Fibroblast of skin of back (primary cell): ENCODE data around the gene WDR20. TPM values are rescaled to one million over a fixed set of nuclear protein-coding genes. Genes with fewer than 3 reads are reported as not detected.
"Not testable (repeated sequence)": the region's sequence is repeated elsewhere in the genome, so short reads cannot be mapped to it uniquely, and the experiment has no call there.

Experiments used
- DNase-seq: peaks from one replicate; pipeline ENCODE4 v3.0.0-alpha.2; 2013
- polyA plus RNA-seq, 2 experiments: library from polyadenylated mRNA; unstranded; fragments of 120-200 nt; gene quantifications; one replicate each; pipeline ENCODE4 v1.2.1, GENCODE V29; 2013; ENCODE audit not compliant: insufficient read length in 2 of 2

The WDR20 gene, protein sequence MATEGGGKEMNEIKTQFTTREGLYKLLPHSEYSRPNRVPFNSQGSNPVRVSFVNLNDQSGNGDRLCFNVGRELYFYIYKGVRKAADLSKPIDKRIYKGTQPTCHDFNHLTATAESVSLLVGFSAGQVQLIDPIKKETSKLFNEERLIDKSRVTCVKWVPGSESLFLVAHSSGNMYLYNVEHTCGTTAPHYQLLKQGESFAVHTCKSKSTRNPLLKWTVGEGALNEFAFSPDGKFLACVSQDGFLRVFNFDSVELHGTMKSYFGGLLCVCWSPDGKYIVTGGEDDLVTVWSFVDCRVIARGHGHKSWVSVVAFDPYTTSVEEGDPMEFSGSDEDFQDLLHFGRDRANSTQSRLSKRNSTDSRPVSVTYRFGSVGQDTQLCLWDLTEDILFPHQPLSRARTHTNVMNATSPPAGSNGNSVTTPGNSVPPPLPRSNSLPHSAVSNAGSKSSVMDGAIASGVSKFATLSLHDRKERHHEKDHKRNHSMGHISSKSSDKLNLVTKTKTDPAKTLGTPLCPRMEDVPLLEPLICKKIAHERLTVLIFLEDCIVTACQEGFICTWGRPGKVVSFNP
- polyA plus RNA-seq (2013, experiment 1 of 2; ENCODE audit: insufficient read length): 14.2 TPM
- 12.6 TPM for polyA plus RNA-seq (2013, experiment 2 of 2; ENCODE audit: insufficient read length)

DNA sequence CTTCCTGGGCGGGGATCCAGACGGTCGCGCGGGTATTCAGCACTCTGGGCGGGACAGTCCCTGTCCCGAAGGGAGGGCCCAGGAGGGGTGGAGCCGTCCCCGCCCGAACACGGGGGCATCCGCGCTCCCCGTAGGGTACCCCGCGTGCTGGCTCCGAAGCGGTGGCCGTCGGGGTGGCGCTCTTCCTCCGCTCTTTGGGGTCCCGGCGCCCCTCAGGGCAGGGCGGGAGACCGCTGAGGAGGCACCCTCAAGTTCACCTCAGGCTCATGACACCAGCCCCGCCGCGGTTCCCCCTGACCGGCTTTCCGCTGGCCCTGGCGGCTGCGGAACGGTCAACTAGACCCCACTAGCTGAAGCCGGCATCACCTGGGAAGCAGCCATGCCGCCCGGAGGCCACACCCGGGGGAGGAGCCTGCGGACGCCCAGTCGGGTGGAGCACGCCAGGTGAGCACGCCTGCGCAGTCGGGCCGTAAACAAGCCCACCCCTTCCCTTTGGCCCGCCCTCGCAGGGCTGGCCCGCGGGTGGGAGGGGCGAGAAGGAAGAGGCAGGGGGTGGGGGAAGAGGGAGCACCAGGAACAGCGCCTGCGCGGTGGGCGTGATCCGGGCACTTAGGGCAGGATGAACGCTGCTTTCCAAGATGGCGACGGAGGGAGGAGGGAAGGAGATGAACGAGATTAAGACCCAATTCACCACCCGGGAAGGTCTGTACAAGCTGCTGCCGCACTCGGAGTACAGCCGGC, at the start of gene WDR20:
TSS of gene WDR20 (plus strand) at position 612 of the 741 bp plus-strand sequence. CDS start at position 639, 27 bp downstream.
- DNase-seq: peak; percentile 94

DNA sequence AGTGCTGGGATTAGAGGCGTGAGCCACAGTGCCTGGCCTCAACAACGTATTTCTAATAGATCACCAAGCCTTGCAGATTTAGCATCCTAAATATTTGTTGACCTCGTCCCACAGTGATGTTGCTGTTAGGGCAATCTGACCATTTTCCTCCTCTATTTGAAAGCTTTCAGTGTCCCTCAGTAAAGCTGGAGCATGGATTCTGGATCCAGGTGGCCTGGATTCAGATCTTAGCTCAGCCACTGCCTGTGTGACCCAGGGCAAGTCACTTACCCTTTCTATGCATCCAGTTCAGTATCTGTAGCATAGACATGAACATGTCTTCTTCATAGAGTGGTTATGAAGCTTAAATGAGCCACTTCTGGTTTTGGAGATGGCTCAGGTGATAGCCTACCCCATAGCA, 49.0 kb upstream of the WDR20 start:
- no peak for DNase-seq

DNA sequence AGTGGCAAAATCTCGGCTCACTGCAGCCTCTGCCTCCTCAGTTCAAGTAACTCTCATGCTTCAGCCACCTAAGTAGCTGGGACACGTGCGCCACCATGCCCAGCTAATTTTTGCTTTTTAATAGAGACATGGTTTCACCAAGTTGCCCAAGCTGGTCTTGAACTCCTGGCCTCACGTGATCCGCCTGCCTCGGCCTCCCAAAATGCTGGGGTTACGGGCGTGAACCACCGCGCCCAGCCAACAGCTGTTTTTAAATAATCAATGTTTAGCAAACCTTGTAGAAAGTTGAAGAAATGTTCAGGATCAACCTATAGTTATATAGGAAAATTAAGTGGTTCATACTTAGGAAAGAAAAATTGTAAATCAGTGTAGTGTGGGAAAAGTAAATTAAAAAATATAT, 46.9 kb upstream of the WDR20 start:
- DNase-seq: no peak

DNA sequence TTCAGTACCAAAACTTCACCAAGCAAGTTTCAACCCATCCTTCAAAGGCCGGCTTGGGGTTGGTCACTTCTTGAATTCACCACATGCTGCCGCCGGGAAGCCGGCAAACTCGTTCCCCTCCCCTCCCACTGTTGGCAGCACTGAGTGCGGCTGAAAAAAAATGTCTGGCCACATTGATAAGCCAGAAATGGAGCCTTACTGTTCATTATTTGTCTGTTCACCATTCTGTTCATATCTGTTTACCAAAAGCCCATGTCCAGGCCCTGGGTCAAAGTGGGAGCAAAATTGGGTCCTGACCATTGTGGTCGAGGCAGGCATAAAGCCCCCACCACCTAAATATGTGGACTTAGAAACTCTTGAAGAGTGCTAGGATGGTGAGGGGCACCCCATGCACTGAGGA, 45.6 kb upstream of the WDR20 start:
- no peak for DNase-seq

DNA sequence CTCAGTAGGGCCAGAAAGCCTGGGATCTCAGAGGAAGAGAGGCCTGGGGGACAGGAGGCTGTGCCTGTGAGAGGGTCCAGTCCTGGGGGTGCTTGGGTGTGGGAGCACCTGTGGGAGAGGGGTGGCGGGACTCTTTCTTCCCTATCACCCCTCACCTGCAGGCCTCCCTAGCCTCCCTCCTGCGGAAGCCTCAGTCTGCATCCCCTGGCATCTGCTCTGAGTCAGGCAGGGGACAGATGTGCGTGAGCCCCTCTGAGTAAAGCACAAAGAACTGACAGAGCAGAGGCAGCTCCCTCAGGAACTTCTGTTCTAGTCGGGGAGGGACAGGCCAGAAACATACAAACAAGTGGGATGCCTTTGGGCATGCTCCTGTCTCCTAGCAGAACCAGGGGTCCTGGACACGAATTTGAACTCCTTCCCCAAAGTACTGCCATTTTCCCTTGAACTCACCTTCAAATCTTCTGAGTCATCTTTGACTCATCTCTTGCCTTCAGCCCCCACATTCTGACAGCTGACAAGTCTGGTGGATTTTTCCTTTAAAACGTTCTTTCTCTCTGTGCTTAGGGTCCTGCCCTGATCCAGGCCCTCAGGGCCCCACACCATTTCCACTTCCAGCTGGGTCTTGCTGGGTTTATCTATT, 44.3 kb upstream of the WDR20 start:
- peak; percentile 11 for DNase-seq

DNA sequence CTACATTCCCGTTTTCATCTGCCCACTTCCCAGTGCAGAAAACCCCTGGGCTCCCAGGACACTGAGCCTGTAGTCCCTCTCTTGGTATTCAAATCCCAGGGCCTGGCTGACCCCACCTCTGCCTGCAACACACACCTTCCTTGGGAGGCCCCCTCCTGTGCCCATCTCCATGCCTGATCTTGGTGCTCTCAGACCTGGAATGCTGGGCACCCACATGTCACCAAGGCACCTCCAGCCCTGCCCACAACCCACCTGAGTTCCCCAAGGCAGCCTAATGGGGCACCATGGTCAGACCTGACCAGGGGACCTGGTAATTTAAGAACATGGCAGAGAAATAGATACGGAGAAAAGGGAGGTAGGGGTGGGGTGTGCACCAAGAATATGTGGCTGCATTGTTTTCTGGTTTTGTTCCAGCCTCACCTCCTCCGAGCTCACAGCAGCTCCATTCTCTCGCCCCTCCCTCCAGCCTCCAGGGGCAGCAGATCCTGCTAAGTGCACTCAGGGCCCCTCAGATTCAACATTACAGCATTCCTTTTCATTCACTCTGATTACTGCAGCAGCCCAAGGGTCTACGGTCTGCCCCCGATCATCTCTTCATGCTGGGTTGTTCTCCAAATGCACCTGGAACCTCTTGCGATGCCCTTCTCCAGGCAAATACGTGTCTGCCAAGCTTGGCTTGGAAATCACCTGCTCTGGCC, 43.7 kb upstream of the WDR20 start:
- DNase-seq: no peak

DNA sequence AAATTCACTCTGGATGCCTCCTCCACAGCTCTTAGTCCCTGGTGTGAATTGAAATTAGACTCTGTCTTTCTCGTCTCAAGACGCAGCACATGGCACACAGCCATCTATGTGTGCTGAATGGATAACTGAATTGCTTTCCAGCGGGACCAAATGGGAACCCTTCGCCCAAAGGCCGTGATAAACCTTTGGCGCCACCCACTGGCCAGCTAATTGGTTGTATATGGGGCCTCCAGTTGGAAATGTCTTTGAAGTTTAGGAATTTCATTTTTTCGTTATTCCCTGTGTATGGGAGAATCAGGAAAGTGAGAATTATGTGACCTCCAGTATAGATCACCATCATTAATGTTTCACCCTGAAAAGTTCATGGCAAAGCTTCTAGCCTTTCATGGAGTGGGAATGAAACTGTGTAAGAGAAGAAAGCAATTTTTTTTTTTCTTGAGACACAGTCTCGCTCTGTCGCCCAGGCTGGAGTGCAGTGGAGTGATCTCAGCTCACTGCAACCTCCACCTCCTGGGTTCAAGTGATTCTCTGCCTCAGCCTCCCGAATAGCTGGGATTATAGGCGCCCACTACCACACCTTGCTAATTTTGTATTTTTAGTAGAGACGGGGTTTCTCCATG, 43.0 kb upstream of the WDR20 start:
- peak; percentile 77 for DNase-seq

DNA sequence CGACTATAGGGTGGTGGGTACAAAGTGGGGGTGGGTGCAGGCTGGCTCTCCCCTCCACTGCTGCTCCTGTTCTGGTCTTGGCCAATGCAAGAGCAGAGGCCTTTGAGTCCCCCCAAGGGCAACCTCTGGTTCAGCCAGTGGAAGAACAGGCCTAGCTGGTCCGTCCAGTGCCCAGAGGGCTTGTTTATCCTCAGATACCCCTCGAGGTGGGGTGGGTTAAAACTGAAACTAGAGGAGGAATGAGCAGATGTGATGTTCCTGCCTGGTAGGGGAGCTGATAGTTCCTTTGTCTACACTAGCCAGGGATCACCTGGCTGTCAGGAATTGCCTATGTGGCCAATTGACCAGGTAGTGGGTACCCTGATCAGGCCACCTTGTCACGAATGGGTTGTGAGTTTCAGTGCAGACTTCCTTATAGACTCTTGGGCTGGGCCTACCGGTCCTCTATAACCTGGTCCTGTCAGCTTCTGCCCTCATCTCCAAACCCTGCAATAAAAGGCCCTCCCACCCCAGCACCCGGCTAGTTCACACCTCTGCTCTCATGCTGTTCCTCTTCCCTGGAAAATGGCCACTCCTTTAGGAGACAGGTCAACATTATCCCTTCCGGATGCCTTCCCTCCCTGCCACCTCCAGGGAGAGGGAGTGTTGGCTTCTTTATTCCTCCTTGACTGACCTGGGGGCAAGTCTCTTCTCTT, 42.1 kb upstream of the WDR20 start:
- no peak for DNase-seq

DNA sequence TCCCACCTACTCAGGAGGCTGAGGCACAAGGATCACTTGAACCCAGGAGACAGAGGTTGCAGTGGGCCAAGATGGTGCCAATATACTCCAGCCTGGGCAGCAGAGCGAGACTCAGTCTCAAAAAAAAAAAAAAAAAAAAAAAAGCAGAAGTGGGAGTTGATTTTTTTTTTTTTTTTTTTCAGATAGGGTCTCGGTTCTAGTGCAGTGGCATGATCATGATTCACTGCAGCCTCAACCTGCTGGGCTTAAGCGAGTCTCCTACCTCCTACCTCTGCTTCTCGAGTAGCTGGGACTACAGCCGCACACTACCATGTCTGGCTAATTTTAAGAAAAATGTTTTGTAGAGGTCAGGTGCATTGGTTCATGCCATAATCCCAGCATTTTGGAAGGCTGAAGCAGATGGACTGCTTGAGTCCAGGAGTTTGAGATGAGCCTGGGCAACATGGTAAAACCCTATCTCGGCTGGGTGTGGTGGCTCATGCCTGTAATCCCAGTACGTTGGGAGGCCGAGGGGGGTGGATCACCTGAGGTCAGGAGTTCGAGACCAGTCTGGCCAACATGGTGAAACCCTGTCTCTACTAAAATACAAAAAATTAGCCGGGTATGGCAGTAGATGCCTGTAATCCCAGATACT, 36.5 kb upstream of the WDR20 start:
- DNase-seq: no peak

DNA sequence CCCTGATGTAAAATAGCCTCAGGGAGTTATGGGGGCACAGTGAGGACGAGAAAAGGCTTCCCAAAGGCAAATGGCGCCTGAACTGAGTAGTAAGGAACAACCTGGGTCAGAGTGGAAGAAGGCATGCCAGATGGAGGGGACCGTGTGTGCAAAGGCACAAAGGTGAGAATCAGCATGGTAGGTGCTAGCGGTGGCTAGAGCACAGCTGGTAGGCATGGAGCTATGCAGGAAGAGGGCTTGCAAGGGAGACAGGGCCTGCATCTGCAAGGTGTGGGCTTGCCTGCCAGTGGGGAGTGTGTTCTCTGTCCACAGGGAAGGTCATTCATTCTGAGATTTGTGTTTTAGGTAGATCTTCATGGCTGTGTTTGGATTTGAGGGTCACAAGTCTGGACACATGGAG, 34.3 kb upstream of the WDR20 start:
- no peak for DNase-seq

DNA sequence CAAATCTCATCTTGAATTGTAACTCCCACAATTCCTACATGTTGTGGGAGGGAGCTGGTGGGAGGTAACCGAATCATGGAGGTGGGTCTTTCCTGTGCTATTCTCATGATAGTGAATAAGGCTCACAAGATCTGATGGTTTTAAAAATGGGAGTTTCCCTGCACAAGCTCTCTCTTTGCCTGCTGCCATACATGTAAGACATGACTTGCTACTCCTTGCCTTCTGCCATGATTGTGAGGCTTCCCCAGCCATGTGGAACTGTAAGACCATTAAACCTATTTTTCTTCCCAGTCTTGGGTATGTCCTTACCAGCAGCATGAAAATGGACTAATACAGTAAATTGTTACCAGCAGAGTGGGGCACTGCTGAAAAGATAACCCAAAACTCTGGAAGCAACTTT, 30.4 kb upstream of the WDR20 start:
- not testable (repeated sequence) for DNase-seq

DNA sequence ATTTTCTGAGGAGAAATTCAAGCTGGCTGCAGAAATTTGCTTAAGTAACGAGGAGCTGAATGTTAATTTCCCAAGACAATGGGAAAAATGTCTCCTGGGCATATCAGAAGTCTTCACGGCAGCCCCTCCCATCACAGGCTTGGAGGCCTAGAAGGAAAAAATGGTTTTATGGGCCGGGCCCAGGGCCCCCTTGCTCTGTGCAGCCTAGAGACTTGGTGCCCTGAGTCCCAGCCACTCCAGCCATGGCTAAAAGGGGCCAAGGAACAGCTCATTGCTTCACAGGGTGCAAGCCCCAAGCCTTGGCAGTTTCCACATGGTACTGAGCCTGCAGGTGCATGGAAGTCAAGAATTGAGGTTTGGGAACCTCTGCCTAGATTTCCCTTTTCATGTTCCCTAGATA, 28.6 kb upstream of the WDR20 start:
- no peak for DNase-seq

DNA sequence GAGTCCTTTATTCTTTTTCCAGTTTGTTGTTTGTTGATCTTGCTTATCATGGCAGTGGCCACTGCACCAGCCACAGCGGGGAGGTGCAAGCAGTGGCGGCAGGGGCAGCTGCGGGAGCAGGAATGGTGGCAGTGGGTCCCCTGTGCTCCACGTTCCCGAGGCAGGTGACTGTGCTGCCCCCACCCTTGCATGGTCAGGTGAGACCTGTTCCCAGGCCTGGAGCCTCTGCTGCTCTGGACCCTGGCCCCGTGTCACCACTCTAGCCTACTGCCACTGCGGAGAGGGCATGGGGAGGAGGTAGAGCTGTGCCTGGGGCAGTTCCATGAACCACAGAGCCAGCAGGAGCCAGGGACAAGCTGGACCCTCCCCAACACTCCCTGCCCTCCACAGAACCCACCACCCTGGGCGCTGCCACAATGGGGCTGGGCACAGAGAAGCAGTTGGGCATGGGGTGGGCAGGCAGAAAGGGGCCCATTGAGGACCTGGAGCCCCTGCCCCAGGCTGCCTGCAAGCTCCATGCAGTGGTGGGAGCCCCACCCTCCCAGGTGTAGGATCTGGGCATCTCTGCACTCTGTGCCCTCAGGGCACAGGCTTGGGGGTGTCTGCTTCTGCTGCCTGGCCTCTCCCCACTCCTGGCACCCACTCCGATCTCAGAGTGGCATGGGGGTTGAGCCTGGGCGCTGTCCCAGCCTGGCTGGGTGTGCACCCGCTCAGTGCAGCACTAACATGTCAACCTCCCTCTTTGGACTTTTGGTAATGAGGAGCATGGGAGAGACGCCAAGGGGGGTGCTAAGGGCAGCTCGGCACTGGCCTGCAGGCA, 23.1 kb upstream of the WDR20 start:
- DNase-seq: no peak

DNA sequence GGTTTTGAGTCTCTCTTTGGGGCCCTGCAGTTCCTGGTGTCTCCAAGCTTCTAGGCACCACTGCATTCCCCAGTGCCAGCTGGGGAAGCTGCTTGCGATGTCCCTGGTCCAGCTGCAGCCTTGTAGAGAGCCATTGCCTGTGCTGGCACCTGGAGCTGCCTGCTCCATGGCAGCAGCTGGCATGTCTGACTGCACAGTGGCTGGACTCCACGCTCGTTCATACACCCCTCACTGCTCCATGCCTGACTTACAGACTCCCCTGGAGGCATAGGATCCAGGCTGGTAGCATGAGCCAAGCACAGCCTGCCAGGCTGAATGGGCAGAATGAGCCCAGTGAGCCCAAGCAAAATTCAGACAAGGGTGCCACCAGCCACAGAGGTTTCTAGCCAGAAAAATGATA, 21.8 kb upstream of the WDR20 start:
- no peak for DNase-seq

DNA sequence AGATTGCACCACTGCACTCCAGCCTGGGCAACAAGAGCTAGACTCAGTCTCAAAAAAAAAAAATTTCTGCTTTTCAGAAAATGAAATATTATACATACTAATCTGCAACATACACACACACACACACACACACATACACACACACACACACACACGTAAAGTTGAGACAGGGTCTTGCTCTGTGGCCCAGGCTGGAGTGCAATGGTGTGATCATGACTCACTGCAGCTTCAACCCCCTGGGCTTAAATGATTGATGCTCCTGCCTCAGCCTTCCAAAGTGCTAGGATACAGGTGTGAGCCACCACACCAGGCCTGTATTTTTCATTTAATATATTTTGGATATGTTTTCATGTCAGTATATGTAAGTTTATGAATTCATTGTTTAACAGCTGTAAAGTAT, 18.8 kb upstream of the WDR20 start:
- no peak for DNase-seq

DNA sequence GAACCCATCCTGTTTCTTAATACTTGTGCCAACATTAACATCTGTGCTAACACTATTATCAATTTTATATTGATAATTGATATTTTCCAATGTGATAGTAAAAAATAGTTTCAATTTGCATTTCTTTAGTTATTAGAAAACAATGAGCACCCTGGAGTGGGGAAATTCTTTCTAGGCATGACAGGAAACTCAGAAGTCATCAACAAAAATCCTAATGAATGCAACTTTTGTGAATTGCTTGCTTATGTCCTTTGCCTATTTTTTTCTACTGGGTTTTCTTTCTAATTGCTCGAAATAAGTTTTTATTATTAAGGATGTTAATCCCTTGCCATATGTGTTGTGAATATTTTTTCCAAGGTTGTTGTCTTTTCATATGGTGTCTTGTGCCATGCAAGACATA, 18.1 kb upstream of the WDR20 start:
- DNase-seq: no peak

DNA sequence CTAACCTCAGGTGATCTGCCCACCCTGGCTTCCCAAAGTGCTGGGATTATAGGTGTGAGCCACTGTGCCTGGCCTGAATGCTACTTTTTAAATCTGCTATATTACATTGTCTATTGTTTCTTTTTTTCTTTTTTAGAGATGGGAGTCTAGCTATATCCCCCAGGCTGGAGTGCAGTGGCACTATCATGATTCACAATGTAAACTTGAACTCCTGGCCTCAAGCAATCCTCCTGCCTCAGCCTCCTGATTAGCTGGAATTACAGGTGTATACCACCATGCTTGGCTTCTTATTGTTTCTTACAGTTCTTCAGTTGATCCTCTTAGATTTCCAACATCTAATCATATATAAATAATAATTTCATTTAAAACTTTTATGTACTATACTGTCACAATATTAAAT, 15.3 kb upstream of the WDR20 start:
- no peak for DNase-seq

DNA sequence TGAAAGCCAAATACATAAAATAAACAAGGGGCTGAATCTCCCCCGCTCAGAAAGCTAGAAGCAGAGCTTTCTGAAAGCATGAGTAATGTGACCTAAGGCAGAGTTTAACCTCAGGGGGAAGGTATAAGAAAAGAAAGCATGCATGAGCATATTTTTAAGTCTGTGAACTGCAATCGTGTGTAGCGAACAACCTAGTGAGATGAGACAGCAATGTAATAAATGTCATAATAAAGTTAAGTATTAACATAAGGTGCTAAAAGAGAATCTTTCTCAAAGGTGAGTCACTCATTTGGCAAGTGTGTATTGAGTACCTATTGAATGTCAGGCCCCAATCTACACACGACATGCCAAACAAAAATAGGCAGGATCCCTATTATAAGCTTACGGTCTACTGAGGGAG, 14.2 kb upstream of the WDR20 start:
- no peak for DNase-seq

DNA sequence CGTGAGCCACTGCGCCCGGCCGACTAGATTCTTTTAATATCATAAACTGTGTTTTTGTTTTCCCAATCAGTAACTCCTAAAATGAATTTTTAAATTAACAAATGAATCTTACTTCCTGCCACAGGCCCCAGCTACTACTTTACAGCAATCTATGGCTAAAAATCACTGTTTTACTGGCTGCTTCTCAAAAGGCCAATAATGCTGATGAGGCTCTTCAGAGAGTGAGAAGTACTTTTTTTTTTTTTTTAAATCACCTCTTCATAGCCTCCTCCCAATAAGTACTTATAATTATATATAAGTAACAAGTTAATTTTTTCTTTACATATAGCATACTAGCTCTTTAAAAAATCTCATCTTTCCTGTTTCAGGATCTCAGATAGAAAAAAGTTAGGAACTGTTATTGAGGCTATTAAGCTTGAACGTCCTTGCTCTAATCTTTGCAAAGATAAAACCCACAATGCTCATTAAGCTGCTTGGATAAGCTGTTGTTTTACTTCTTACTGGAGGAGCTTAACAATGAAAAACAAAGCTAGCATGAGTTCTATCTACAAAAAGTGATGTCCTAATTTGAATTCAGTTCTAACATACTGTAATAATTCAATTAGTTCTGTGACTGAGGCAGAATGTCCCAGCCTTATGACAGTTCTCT, 12.8 kb upstream of the WDR20 start:
- no peak for DNase-seq
